Mesendoderm (in vitro differentiated cells): ENCODE results near the gene IRX4.

Experiments used
- DNase-seq: peaks from one replicate; pipeline ENCODE4 v3.0.0; 2013
- H2AK5ac ChIP-seq: 2 replicates; pipeline ENCODE4 v1.6.1; 2013; ENCODE audit warnings: low read length, inconsistent platforms
- H2BK120ac ChIP-seq: 2 replicates; pipeline ENCODE4 v1.6.1; 2013; ENCODE audit warnings: low read depth, mild to moderate bottlenecking, low read length, moderate library complexity, mixed read lengths
- H2BK15ac ChIP-seq: replicated peaks from 2 replicates; pipeline ENCODE4 v1.6.1; 2013; ENCODE audit warnings: low read depth, mild to moderate bottlenecking, moderate library complexity
- H2BK5ac ChIP-seq: 2 replicates; pipeline ENCODE4 v1.6.1; 2013; ENCODE audit warnings: low read length, inconsistent platforms
- H3K18ac ChIP-seq: 2 replicates; pipeline ENCODE4 v1.6.1; 2013; ENCODE audit warnings: mild to moderate bottlenecking, low read length, mixed read lengths
- H3K23ac ChIP-seq: one replicate; pipeline ENCODE4 v1.6.1; 2013; ENCODE audit warnings: low read length
- H3K27ac ChIP-seq: 2 replicates; pipeline ENCODE4 v1.5.1; 2013; ENCODE audit warnings: low read depth, mild to moderate bottlenecking, inconsistent platforms, low read length, moderate library complexity
- H3K27me3 ChIP-seq: 2 replicates; pipeline ENCODE4 v1.6.1; 2013; ENCODE audit warnings: low read length, control low read depth, mild to moderate bottlenecking, inconsistent platforms; ENCODE audit not compliant: insufficient read depth, poor library complexity
- H3K36me3 ChIP-seq: 2 replicates; pipeline ENCODE4 v1.6.1; 2013; ENCODE audit warnings: low read length, inconsistent platforms; ENCODE audit not compliant: control insufficient read depth, insufficient read depth
- H3K4ac ChIP-seq: one replicate; pipeline ENCODE4 v1.6.1; 2013; ENCODE audit warnings: low read depth, mild to moderate bottlenecking, low read length, moderate library complexity
- H3K4me1 ChIP-seq: 2 replicates; pipeline ENCODE4 v1.6.1; 2013; ENCODE audit warnings: low read depth, low read length, inconsistent platforms; ENCODE audit not compliant: control insufficient read depth
- H3K4me2 ChIP-seq: 2 replicates; pipeline ENCODE4 v1.6.1; 2013; ENCODE audit warnings: low read length
- H3K4me3 ChIP-seq: 2 replicates; pipeline ENCODE4 v1.5.1; 2013; ENCODE audit warnings: mild to moderate bottlenecking, low read length
- H3K56ac ChIP-seq: one replicate; pipeline ENCODE4 v1.6.1; 2013; ENCODE audit warnings: low read length
- H3K79me1 ChIP-seq: 2 replicates; pipeline ENCODE4 v1.6.1; 2013; ENCODE audit warnings: low read length, inconsistent platforms
- H3K79me2 ChIP-seq: 2 replicates; pipeline ENCODE4 v1.6.1; 2013; ENCODE audit warnings: mild to moderate bottlenecking, low read length; ENCODE audit not compliant: control insufficient read depth, insufficient read depth
- H3K9ac ChIP-seq: 2 replicates; pipeline ENCODE4 v1.6.1; 2013; ENCODE audit warnings: low read length, inconsistent platforms
- H4K5ac ChIP-seq: one replicate; pipeline ENCODE4 v1.6.1; 2013; ENCODE audit warnings: low read length
- H4K8ac ChIP-seq: one replicate; pipeline ENCODE4 v1.6.1; 2013; ENCODE audit warnings: low read depth, mild to moderate bottlenecking, control low read depth, low read length, moderate library complexity
- WGBS: extraction: QIAGEN DNeasy Blood & Tissue Kit; methylation state at CpG from one replicate; pipeline ENCODE4 v1.1.7; 2013; ENCODE audit warnings: low lambda C conversion rate, missing lambda C conversion rate; ENCODE audit not compliant: insufficient coverage; ENCODE audit errors: extremely low coverage; 5-methylcytosine and 5-hydroxymethylcytosine counted together

Gene IRX4

DNA sequence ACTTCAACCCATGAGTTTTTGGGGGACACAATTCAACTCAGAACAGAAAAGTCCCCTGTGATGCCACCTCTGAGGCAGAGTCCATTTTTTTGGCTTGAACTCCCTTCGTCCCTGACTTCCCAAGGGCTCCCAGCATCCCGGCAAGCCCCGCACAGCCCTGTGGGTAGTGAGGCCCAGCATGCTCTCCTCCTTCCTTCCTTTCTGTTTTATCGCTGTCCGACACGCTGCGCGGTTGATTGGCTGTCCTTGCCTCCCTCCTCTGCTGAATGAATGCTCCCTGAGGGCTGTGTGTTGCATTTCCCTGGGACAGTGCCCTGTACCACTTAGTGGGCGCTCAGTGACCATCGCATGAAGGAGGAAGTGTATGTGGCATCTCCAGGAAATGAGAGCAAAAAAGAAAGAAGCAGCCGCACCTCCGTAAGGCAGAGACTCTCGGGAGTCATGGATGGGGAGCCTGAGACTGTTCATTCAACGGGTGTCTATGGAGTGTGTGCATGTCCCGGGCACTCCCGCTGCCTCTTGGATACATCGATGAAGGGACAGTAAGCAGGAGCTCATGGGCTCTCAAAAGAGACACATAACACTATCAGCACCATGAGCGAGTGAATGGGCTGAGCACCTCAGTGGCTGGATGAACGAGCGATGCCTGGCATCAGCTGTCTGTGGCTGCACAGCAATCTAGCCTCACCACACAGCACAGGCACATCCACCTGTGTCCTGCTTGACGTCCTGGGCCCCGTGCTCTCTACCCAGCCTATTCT is 10.1 kb upstream of the IRX4 start:
- H2BK15ac ChIP-seq = no peak overlapping the region
- no CpG with 5 or more reads among the region's 22 CpGs for WGBS

DNA sequence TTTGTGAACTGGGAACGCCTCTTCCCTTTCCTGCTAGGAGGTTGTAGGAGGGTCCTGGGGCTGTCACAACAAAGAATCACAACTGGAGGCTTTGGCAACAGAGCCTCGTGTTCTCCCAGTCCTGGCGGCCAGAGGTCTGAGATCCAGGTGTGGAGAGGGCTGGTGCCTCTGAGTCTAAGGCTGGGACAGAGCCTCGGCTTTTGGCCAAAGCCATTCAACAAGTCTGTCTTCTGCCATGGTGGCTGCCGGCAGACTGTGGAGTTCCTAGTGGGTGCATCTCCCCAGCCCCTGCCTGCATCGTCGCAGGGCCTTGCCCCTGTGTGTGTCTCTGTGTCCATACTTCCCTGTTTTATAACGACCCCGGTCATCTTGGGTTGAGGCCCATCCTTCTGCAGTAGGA is 9.5 kb upstream of the IRX4 start:
- H2BK5ac ChIP-seq = no peak overlapping the region
- H3K27me3 ChIP-seq = peaks cover 5% of the 10 kb centered on the region

More for the DNA sequence above, 10.1 kb upstream of the IRX4 start:
- Histone ChIP-seq H2BK120ac (no peak overlapping the region), H3K79me2 (no peaks in the 10 kb centered on the region), H3K4me3 (no peak overlapping the region), H3K36me3 (no peaks in the 10 kb centered on the region), H3K4me2 (no peak overlapping the region), H3K56ac (no peak overlapping the region), H3K27me3 (peaks cover 3% of the 10 kb centered on the region), H4K8ac (no peak overlapping the region), H4K5ac (no peak overlapping the region), H3K4me1 (no peaks in the 10 kb centered on the region), H2BK5ac (no peak overlapping the region), H3K23ac (no peak overlapping the region), H3K27ac (no peak overlapping the region), H3K4ac (no peak overlapping the region), H3K9ac (no peak overlapping the region), H2AK5ac (no peak overlapping the region), H3K79me1 (no peaks in the 10 kb centered on the region), H3K18ac (no peak overlapping the region)
- no peak for DNase-seq

DNA sequence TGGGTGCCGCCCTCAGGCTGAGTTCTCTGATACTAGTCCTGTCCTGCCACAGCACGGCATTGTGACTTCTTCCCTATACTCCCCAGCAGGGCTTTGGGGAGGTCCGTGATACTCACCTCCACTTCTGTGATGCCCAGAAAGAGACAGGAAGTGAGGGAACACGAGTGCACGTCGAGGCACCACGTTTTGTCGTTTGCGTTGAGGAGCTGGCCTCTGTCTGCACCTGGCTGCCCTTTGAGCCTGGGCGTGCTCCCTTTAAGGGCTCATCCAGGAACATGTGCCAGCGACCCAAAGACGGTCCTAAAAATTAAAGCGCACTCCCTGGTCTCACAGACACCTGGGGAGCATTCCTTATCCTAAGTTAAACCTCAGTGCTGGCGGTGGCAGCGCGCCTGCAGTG is 8.7 kb upstream of the IRX4 start:
- Histone ChIP-seq H4K5ac (no peak overlapping the region), H3K79me2 (no peaks in the 10 kb centered on the region), H3K4me2 (no peak overlapping the region), H3K79me1 (no peaks in the 10 kb centered on the region), H2BK120ac (no peak overlapping the region), H3K23ac (no peak overlapping the region), H4K8ac (no peak overlapping the region), H3K4me1 (no peaks in the 10 kb centered on the region), H3K27me3 (peaks cover 12% of the 10 kb centered on the region), H3K18ac (no peak overlapping the region), H3K9ac (no peak overlapping the region), H3K56ac (no peak overlapping the region), H3K36me3 (no peaks in the 10 kb centered on the region), H2AK5ac (no peak overlapping the region), H3K4me3 (no peak overlapping the region), H2BK5ac (no peak overlapping the region), H3K4ac (no peak overlapping the region), H3K27ac (no peak overlapping the region), H2BK15ac (no peak overlapping the region)
- WGBS = no CpG with 5 or more reads among the region's 16 CpGs
- DNase-seq = no peak

More for the DNA sequence above, 9.5 kb upstream of the IRX4 start:
- Histone ChIP-seq H3K36me3 (no peaks in the 10 kb centered on the region), H3K9ac (no peak overlapping the region), H3K79me2 (no peaks in the 10 kb centered on the region), H3K79me1 (no peaks in the 10 kb centered on the region), H3K23ac (no peak overlapping the region), H4K5ac (no peak overlapping the region), H3K56ac (no peak overlapping the region), H3K4ac (no peak overlapping the region), H4K8ac (no peak overlapping the region), H2AK5ac (no peak overlapping the region), H2BK15ac (no peak overlapping the region), H3K4me2 (no peak overlapping the region), H3K4me3 (no peak overlapping the region), H3K18ac (no peak overlapping the region), H3K27ac (no peak overlapping the region), H3K4me1 (no peaks in the 10 kb centered on the region), H2BK120ac (no peak overlapping the region)
- no peak for DNase-seq
- no CpG with 5 or more reads among the region's 9 CpGs for WGBS

DNA sequence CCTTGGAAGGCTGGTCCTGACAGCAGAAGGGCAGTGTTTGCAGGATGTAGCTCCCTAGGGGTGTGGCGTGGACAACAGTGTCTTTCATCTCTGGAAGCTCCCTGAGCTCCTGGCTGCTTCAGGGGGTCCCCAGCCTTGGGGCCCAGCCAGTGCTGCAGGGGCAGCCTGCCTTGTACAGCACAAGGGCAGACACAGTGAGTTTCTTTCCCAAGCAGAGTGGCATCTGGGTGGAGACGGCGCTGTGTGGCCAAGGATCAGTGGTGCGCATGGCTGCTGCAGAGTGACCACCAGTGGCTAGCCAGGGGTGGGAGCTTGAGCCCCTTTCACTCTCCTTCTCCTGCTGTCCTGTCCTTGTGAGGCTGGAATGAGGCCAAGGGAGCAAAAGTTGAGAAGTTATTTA is 7.6 kb upstream of the IRX4 start:
- DNase-seq = no peak
- Histone ChIP-seq H3K27me3 (peaks cover 22% of the 10 kb centered on the region), H2BK120ac (no peak overlapping the region), H3K56ac (no peak overlapping the region), H3K79me1 (no peaks in the 10 kb centered on the region), H3K9ac (no peak overlapping the region), H3K27ac (no peak overlapping the region), H3K79me2 (no peaks in the 10 kb centered on the region), H3K18ac (no peak overlapping the region), H2AK5ac (no peak overlapping the region), H3K4me3 (no peak overlapping the region), H4K5ac (no peak overlapping the region), H4K8ac (no peak overlapping the region), H3K4me2 (no peak overlapping the region), H2BK5ac (no peak overlapping the region), H3K23ac (no peak overlapping the region), H3K4ac (no peak overlapping the region), H3K36me3 (no peaks in the 10 kb centered on the region), H2BK15ac (no peak overlapping the region), H3K4me1 (no peaks in the 10 kb centered on the region)
- WGBS = no CpG with 5 or more reads among the region's 4 CpGs

DNA sequence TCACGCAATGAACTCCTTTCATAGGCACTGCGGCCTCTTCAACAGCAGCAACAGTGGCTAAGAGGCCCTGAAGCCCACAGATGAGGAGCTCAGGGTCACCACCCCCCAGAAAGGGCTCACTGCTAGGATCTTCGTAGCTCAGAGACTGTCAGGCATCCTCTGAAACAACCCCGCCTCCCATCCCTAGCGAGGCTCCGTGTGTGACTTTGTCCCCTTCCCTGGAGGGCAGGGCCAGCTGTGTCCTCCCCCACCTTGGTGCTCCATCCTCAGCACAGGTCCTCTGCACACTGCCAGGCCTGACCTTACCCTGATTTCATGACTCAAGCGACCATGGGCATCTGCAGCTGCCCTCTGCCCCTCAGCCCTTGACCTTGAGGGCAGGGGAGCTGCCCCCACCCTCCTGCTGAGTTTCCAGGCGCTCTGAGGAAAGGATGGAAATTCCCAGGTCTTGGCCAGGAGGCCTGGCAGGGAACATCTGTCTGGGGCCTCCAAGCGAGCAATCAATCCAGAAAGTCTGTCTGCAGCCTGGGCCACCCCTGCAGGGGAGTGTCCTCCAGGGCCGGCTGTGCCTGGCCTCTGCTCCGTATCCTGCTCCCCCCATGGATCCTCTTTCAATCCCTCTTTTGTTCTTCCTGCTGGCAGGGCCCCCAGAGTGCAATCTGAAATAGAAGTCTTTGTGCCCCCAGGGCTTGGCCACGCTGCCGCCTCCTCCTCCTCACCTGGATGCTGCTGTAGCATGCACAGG is 6.8 kb upstream of the IRX4 start:
- no peak overlapping the region for H2BK15ac ChIP-seq
- H2AK5ac ChIP-seq = no peak overlapping the region
- H3K36me3 ChIP-seq = no peaks in the 10 kb centered on the region
- no peak overlapping the region for H3K27ac ChIP-seq
- peaks cover 29% of the 10 kb centered on the region for H3K27me3 ChIP-seq
- H3K18ac ChIP-seq = no peak overlapping the region
- no peak overlapping the region for H2BK5ac ChIP-seq
- no peaks in the 10 kb centered on the region for H3K79me1 ChIP-seq
- H3K4me1 ChIP-seq = no peaks in the 10 kb centered on the region
- no peak overlapping the region for H3K23ac ChIP-seq
- H2BK120ac ChIP-seq = no peak overlapping the region
- H3K79me2 ChIP-seq = no peaks in the 10 kb centered on the region
- no peak overlapping the region for H3K4me3 ChIP-seq
- no peak overlapping the region for H3K4ac ChIP-seq
- H3K9ac ChIP-seq = no peak overlapping the region
- no peak overlapping the region for H3K56ac ChIP-seq
- H4K5ac ChIP-seq = no peak overlapping the region
- no peak overlapping the region for H4K8ac ChIP-seq
- no peak overlapping the region for H3K4me2 ChIP-seq
- no CpG with 5 or more reads among the region's 13 CpGs for WGBS
- DNase-seq = no peak
